Prostate gland (tissue), 2 donors: ENCODE data around the gene C1S.

ENCODE experiments used
- POLR2A ChIP-seq: fragments of 450-650 bp; IDR thresholded peaks from one replicate; pipeline ENCODE4 v1.6.1; 2016; ENCODE audit warnings: antibody characterized with exemption, mild to moderate bottlenecking
- TF ChIP-seq, protein P1 (sequence below), 4 experiments: fragments of 200-600 bp in 2 of 4; fragments of 450-650 bp in 2 of 4; sonication (generic) in 2 of 4; IDR thresholded peaks; 1 replicate in 3 of 4; 2 replicates in 1 of 4; pipeline ENCODE4 v1.5.1; 2016 to 2019; ENCODE audit warnings: antibody characterized with exemption in 4 of 4, mild to moderate bottlenecking in 2 of 4, moderate library complexity in 2 of 4

DNA sequence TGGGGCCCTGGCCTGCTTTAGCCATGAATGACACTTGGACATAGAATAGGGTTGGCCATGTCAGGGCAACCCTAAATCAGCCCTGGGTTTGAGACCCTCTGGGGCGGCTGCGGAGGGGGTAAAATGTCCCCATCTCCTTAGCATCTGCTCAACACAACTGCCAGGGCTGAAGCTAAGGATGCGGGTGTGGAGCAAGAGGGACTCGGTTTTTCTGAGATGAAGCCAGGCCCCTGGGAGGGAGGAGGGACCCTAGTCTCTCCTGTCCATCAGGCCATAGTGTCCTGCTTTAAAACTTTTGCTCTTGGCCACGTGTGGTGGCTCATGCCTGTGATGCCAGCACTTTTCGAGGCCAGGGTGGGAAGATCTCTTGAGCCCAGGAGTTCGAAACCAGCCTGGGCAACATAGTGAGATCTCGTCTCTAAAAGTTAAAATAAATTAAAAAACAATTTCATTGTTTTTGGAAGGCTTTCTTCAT, 32.5 kb downstream of the C1S start:
- no peak for TF ChIP-seq POLR2A
- TF ChIP-seq, protein P1, sequence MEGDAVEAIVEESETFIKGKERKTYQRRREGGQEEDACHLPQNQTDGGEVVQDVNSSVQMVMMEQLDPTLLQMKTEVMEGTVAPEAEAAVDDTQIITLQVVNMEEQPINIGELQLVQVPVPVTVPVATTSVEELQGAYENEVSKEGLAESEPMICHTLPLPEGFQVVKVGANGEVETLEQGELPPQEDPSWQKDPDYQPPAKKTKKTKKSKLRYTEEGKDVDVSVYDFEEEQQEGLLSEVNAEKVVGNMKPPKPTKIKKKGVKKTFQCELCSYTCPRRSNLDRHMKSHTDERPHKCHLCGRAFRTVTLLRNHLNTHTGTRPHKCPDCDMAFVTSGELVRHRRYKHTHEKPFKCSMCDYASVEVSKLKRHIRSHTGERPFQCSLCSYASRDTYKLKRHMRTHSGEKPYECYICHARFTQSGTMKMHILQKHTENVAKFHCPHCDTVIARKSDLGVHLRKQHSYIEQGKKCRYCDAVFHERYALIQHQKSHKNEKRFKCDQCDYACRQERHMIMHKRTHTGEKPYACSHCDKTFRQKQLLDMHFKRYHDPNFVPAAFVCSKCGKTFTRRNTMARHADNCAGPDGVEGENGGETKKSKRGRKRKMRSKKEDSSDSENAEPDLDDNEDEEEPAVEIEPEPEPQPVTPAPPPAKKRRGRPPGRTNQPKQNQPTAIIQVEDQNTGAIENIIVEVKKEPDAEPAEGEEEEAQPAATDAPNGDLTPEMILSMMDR (IDR thresholded peaks at IDR 0.05): no peak
